ENCODE results near the gene TNPO1.

TNPO1 gene

DNA sequence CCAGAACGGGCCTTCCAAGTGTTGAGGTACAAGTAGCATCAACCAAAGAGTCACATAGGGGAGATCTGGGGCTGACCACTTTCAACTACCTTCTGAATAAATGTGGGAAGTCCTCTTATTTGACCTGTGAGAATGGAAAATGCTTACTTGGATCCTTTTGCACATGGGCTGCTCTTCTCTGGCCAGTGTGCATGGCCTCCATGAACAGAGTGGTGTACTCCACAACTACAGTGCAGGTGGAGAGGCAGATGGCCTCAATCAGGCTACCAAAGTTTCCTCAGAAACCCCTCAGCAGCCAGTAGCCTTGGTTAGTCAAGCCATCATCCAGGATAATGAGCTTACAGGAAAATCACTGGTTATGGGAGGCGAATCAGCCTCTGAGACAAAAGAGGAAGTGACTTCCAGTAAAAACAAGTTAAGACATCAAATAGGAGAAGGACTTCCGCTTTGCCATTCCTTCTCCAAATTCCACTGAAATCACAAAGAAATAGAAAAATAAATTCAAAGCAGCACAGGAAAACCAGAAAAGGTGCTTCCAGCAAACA lies 121.1 kb downstream of the TNPO1 start:
- H3K4me3 Mint-ChIP-seq: no peak overlapping the region
- no peaks in the 10 kb centered on the region for H3K36me3 Mint-ChIP-seq (ENCODE audit: low read depth)

GRCh38 chr5:72938206-72938605 lies 121.7 kb downstream of the TNPO1 start:
- Mint-ChIP-seq H3K4me3 (no peak overlapping the region), H3K36me3 (ENCODE audit: low read depth) (no peaks in the 10 kb centered on the region), H3K4me1 (peaks cover 9% of the 10 kb centered on the region), H3K9me3 (peaks cover 9% of the 10 kb centered on the region), H3K27ac (peak overlapping the region in 2 of 3 experiments; percentile 37 to 83), H3K27me3 (ENCODE audit: low read depth) (peaks cover 7% of the 10 kb centered on the region)
- TF ChIP-seq, protein P1, sequence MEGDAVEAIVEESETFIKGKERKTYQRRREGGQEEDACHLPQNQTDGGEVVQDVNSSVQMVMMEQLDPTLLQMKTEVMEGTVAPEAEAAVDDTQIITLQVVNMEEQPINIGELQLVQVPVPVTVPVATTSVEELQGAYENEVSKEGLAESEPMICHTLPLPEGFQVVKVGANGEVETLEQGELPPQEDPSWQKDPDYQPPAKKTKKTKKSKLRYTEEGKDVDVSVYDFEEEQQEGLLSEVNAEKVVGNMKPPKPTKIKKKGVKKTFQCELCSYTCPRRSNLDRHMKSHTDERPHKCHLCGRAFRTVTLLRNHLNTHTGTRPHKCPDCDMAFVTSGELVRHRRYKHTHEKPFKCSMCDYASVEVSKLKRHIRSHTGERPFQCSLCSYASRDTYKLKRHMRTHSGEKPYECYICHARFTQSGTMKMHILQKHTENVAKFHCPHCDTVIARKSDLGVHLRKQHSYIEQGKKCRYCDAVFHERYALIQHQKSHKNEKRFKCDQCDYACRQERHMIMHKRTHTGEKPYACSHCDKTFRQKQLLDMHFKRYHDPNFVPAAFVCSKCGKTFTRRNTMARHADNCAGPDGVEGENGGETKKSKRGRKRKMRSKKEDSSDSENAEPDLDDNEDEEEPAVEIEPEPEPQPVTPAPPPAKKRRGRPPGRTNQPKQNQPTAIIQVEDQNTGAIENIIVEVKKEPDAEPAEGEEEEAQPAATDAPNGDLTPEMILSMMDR (IDR thresholded peaks at IDR 0.05; ENCODE audit: unreplicated experiment in 3 of 3): no peak

More for the DNA sequence above, 121.1 kb downstream of the TNPO1 start:
- Mint-ChIP-seq H3K27ac (peak overlapping the region in 1 of 3 experiments; percentile 83), H3K27me3 (ENCODE audit: low read depth) (peaks cover 7% of the 10 kb centered on the region), H3K4me1 (peaks cover 9% of the 10 kb centered on the region), H3K9me3 (peaks cover 10% of the 10 kb centered on the region)
- TF ChIP-seq, protein P1 (IDR thresholded peaks at IDR 0.05; ENCODE audit: unreplicated experiment in 3 of 3): no peak

GRCh38 chr5:72940082-72940481 lies 123.6 kb downstream of the TNPO1 start:
- Mint-ChIP-seq H3K36me3 (ENCODE audit: low read depth) (no peaks in the 10 kb centered on the region), H3K4me1 (peaks cover 9% of the 10 kb centered on the region), H3K27me3 (ENCODE audit: low read depth) (peaks cover 7% of the 10 kb centered on the region), H3K4me3 (no peak overlapping the region), H3K9me3 (no peaks in the 10 kb centered on the region), H3K27ac (peak overlapping the region in 1 of 3 experiments; percentile 30)
- TF ChIP-seq, protein P1 (IDR thresholded peaks at IDR 0.05; ENCODE audit: unreplicated experiment in 3 of 3): no peak

- Mint-ChIP-seq H3K4me3 (no peak overlapping the region), H3K27ac (no peak overlapping the region), H3K27me3 (ENCODE audit: low read depth) (peaks cover 3% of the 10 kb centered on the region), H3K9me3 (no peaks in the 10 kb centered on the region), H3K4me1 (peaks cover 5% of the 10 kb centered on the region), H3K36me3 (ENCODE audit: low read depth) (no peaks in the 10 kb centered on the region)
- TF ChIP-seq, protein P1 (IDR thresholded peaks at IDR 0.05; ENCODE audit: unreplicated experiment in 3 of 3): no peak
Observed at GRCh38 chr5:72943307-72943706, 126.8 kb downstream of the TNPO1 start.

DNA sequence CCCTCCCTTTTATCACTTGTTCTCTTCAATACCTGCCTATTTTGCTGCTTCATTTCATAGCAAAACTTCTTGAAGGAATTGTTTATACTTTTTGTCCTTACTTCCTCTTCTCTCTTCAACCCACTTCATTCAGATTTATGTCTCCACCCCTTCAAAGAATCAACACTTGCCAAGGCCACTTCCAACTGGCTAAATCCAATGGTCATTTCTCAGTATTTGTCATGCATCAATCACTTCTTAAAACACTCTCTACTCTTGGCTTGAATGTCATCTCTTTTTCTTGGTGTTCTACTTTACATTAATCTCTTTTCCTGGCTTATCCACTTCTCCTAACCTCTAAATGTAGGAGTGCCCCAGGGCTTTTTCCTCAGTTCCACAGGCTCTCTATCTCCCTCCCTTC lies 131.0 kb downstream of the TNPO1 start:
- Mint-ChIP-seq H3K9me3 (no peaks in the 10 kb centered on the region), H3K4me1 (no peaks in the 10 kb centered on the region), H3K27me3 (ENCODE audit: low read depth) (no peaks in the 10 kb centered on the region), H3K27ac (no peak overlapping the region), H3K36me3 (ENCODE audit: low read depth) (no peaks in the 10 kb centered on the region), H3K4me3 (no peak overlapping the region)
- TF ChIP-seq, protein P1 (IDR thresholded peaks at IDR 0.05; ENCODE audit: unreplicated experiment in 3 of 3): no peak

DNA sequence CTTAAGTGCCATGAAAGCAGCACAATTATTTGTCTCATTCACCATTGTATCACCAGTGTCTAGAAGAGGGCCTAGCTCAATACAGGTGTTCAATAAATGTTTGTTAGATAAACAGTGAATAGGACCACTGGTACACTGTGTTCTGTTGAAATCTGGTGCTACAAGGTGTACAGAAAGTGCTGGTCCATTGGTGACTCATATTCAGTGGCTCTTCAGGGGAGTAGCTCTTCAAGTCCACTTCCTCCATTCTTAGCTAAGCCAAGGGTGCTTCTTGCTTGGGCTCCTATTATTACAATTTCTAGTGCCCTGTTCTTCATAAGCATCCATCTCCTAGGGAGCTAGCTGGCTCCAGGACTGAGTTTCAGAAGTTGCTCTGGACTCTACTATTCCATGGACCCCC lies 133.0 kb downstream of the TNPO1 start:
- TF ChIP-seq, protein P1 (IDR thresholded peaks at IDR 0.05; ENCODE audit: unreplicated experiment in 3 of 3): no peak
- Mint-ChIP-seq H3K36me3 (ENCODE audit: low read depth) (no peaks in the 10 kb centered on the region), H3K9me3 (no peaks in the 10 kb centered on the region), H3K4me3 (no peak overlapping the region), H3K27me3 (ENCODE audit: low read depth) (no peaks in the 10 kb centered on the region), H3K27ac (no peak overlapping the region), H3K4me1 (peaks cover 7% of the 10 kb centered on the region)

All from nephron (organoid).